GM21737 (cell line): ENCODE measurements around the gene TNFSF9.

Experiments used
- ATAC-seq: cut with Tn5 transposase; IDR thresholded peaks from one replicate; pipeline ENCODE4 v1.9.1; 2021; ENCODE audit warnings: mild to moderate bottlenecking, moderate library complexity; ENCODE audit not compliant: unreplicated experiment

The TNFSF9 gene, protein sequence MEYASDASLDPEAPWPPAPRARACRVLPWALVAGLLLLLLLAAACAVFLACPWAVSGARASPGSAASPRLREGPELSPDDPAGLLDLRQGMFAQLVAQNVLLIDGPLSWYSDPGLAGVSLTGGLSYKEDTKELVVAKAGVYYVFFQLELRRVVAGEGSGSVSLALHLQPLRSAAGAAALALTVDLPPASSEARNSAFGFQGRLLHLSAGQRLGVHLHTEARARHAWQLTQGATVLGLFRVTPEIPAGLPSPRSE

DNA sequence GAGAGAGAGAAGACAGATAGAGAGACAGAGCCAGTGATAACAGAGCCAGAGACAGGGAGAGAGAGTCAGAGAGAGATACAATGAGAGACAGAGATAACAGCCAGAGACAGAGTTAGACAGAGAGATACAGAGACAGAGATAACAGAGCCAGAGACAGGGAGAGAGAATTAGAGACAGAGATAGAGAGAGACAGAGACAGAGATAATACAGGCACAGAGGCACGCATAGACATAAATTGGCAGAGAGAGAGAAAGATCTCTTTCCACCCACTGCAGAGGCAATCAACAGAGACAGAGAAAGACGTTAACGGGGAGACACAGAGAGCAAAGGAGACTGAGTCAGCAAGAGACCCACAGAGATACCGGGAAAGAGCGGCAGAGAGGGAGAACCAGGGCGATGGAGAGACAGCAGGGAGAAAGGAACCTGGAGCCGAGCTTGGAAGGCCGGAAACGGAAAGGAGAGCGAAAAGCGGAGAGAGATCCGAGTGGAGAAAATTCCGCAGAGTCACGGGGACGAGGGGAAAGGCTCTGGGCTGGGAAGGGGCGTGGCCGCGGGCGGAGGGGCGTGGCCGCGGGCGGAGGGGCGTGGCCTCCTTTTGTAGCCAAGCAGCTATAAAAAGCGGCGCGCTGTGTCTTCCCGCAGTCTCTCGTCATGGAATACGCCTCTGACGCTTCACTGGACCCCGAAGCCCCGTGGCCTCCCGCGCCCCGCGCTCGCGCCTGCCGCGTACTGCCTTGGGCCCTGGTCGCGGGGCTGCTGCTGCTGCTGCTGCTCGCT is at the start of gene TNFSF9:
Gene TNFSF9 (plus strand): TSS at position 641 of the 777 bp plus-strand sequence. CDS start 11 bp downstream, at position 652.
- ATAC-seq: peak; percentile 28

DNA sequence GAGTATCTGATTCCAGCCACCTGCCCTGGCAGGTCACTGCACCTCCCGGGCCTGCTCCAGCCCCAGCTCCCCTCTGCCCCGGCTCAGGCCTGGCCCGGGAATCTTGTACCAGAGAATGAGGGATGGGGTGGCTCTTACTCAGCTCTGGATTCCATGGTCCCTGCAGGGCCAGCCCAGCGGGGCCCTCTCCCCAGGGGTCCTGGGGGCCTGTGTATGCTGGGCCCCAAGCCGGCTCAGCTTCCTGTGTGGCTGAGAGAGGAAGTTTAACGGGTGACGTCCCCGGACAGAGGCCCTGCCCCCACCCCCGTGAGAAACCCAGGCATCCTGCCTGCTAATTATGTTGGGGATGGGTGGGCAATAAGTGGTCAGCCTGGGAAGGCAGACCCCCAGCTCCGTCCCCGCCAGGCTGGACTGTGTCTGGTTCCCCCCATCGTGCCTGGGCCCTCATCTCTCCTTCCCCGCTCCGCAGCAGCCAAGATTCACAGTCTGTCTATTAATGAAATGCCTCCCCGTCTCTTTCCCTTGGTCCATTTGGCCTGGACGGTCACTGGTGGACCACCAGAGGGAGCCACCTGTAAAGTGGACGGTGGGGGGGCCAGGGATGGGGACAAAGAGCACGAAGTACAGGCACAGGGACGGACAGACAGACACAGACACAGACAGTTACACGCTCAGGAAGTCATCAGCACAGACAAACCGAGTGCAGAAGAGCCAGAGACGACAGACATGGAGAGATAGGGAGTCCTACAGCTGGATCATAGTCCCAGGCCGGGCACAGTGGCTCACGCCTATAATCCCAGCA is 49.1 kb upstream of the TNFSF9 start, which contains the start of gene DENND1C:
Gene DENND1C (minus strand): TSS at position 247 of the 802 bp plus-strand sequence. CDS start 92 bp downstream, at position 155.
- peak; percentile 68 for ATAC-seq

DNA sequence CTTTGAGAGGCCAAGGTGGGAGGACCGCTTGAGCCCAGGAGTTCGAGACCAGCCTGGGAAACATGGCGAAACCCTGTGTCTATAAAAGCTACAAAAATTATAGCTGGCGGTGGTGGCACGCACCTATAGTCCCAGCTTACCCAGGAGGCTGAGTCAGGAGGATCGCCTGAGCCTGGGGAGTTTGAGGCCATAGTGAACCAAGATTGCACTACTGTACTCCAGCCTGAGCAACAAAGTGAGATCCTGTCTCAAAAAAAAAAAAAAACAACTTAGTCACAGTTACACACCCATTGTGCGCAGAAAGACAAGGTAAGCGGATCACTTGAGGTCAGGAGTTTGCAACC is 48.5 kb upstream of the TNFSF9 start:
- ATAC-seq: no peak

DNA sequence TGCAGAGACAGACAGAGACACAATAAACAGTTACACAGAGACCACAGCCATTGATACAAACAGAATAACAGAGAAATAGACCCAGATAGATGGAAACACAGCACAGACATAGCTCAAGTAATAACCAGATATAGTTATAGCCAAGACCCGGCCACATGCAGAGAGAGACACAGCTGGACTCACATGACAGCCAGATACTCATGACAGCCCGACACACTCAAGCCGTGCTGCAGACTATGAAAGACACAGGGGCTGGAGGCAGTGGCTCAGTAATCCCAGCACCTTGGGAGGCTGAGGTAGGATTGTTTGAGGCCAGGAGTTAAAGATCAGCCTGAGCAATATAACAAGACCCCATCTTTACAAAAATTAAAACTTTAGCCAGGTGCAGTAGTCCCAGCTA is 47.6 kb upstream of the TNFSF9 start:
- no peak for ATAC-seq

DNA sequence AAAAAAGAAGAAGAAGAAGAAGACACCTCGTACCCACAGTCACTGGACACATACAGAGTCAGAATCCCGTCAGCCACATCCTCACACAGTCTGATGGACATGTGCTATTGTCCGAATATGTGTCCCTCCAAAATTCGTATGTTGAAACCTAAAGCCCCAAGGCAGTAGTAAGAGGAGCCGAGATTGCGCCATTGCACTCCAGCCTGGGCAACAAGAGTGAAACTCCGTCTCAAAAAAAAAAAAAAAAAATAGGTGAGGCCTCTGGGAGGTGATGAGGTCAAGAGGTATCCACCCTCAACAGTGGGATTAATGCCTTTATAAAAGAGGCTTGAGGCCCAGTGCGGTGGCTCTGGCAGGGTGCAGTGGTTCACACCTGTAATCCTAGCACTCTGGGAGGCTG is 46.6 kb upstream of the TNFSF9 start:
- ATAC-seq: no peak

GRCh38 chr19:6484831-6485230 is 46.0 kb upstream of the TNFSF9 start:
- no peak for ATAC-seq

GRCh38 chr19:6489278-6490061 is 41.4 kb upstream of the TNFSF9 start:
- no peak for ATAC-seq

DNA sequence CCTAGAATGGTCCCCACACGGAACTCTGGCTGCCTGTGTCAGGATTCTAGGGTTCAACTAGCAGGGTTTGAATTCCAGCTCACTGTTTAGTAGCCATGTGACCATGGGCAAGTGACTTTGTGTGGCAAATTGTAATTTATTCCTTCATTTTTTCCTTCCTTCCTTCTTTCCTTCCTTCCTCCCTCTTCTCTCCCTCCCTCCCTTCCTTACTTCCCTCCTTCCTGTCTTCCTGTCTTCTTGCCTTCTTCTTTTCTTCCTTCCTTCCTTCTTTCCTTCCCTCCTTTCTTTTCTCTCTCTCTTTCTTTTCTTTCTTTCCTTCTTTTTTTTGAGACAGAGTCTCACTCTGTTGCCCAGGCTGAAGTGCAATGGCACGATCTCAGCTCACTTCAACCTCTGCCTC is 40.7 kb upstream of the TNFSF9 start:
- ATAC-seq: no peak

DNA sequence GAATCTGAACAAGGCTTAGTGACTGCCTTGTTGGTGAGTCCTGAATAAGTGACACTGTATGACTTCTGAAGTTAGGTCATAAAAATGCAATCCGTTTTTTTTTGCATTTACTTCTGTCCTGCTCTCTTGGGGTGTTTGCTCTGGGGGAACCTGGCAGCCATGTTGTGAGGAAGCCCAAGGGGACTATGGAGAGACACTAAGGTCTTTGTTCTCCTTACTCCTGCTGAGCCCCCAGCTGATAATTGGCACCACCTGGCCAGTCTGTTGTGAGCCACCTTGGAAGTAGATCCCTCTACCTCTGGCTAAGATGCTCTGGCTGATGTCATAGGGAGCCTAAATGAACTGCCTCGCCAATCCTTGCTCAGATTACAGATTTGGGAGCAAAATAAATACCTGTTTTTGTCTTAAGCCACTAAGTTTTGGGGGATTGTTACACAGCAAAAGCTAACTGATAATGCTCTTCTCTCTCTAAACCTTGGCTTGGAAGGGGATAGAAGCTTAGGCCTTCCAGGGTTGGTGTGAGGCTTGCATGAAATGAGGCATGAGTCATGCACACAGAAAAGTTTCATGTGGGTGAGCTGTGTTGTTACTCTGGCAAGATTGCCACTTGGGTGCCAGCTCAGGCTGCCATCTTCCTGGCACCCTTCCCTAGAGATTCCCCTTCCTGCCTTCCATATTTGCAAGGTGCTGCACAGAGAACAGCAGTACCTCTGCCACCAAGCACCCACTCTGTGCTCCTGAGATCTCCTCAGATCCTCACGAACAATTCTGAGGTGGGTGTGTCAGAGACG is 38.8 kb upstream of the TNFSF9 start:
- no peak for ATAC-seq

DNA sequence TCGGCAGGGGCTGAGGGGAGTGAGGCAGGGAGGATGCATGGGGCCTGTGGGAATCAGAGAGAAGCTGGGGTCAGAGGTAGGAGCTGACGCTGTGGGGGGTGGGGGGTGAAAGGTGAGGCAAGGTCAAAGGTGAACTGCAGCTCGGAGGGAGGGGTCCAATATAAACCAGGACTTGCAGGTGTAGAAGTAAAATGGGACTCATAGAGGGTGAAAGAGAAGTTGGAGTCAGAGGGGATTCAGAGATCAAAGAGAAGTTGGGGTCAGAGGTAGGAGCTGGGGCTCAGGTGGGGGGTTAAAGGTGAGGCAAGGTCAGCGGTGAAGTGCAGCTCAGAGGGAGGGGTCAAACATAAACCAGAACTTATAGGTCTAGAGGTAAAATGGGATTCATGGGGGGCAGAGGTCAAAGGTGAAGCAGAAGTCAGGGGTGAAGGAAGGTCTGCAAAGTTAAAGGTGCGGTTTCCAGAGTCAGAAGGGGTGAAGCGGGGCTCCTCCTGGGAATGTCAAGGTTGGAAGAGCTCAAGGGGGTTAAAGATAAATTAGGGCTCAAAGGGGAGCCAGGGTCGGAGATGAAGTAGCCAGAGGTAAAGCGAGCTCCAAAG is 36.3 kb upstream of the TNFSF9 start:
- no peak for ATAC-seq

- ATAC-seq: no peak
These were observed 34.9 kb upstream of the TNFSF9 start for GRCh38 chr19:6495947-6496346.

GRCh38 chr19:6498294-6499036 is 32.4 kb upstream of the TNFSF9 start:
- no peak for ATAC-seq

- ATAC-seq: no peak
These were observed 31.6 kb upstream of the TNFSF9 start for GRCh38 chr19:6499052-6499790.

DNA sequence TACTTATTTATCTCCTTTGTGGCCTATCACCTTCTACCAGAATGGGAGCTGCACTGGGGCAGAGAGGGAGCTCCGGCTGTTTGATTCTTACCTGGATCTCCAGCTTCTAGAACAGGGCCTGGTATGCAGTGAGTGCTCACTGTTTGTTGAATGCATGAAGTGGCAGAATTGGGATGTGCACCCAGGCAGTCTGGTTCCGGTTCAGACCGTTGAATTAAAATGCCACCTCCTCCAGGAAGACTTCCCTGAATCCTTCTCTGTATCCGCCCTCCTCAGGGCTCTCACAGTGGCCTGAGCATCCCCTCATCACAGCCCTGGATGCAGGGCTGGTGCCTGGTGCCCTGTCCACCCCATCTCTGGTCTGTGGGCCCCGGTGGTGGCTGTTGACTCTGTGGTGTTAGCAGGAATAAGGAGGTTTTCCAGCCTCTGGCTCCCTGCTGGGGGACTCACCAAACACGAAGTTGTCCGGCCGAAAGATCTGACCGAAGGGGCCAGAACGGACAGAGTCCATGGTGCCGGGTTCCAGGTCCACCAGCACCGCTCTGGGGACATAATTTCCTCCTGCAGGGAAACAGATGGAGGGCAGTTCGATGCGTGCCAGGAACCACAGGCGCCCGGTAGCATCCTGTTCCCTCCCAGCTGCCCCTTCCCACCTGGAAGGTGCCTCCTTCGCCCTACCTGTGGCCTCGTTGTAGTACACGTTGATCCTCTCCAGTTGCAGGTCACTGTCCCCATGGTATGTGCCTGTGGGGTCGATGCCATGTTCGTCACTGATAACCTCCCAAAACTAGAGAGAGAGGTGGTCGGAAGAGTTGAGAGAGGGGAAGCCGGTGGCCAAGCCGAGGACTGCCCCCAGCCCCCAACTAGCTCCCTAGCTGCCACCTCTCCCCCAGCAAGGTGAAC is 29.7 kb upstream of the TNFSF9 start:
- ATAC-seq: no peak

- no peak for ATAC-seq
These were observed 28.8 kb upstream of the TNFSF9 start, which contains the start of gene TUBB4A for GRCh38 chr19:6501740-6502648. Gene TUBB4A, minus strand, starts transcription at chr19:6502309. Its CDS starts 97 bp downstream, at chr19:6502212.
